ENCODE results near the gene GPC5.
A peak's percentile ranks its signal among the peaks of the same experiment; 100 is the strongest.

GPC5 gene

DNA sequence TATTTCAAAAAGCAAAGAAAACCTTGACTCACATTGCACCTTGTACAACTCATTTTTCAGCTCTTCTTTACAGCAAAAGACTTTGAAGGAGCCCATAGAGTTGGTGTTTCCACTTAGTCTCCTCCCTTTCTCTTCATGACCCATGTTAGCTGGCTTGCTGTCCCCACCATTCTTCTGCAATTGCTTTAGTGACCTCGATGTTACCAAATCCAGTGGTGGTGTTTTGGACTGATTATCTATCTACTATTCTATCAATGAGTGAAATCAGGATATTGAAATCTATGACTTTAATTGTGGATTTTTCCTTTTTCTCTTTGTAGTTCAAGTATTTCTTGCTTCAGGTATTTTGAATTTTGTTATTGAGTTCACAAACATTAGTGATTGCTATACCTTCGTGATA lies 197.3 kb downstream of the GPC5 start:
- DNase-seq = no peak

DNA sequence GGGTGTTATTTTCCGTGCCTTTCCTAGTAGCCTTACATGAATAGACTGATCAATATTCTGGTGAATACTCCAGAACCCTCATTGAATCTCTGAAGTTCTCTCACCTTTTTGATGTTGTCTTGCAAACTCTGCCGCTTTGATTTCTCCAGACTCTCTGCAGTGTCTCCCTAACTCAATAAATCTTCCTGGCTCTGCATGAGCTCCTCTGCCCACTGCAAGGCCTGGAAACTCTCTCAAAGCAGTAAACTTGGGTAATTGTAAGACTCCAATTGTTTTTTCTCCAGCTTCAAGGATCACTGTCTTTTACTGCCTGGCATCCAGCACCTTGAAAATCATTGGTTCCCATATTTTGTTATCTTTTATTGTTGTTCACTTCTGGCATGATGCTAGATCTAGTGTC lies 198.4 kb downstream of the GPC5 start:
- DNase-seq = no peak

DNA sequence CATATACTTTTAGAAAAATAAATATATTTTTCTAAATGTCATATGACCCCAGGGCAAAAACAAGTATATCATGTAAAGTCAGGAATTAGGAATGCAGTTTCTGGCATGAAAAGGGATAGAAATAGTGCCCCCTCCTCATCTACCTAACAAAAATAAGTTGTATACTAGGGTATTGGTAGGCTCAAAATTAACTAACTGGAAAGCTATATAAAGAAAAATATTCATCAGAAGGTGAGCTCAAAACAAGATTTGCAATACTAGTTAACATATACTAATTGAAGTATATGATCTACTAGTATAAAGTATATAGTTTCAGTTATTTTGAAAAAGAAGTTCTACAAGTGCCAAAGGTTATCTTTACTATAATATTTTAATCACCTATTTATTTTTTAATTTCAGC lies 200.2 kb downstream of the GPC5 start:
- DNase-seq = no peak

DNA sequence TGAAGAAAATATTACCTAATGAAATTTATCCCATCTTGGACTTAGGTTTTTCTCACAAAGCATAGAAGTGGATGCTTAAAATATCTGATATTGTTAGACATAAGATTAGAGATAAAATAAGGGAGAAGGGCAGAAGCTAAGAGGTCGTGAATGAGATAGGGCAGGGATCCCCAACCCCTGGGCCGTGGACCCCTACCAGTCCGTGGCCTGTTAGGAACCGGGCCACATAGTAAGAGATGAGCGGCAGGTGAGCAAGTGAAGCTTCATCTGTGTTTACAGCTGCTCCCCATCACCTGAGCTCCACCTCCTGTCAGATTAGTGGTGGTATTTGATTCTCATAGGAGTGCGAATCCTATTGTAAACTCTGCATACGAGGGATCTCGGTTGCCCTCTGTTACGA lies 202.9 kb downstream of the GPC5 start:
- DNase-seq = no peak

DNA sequence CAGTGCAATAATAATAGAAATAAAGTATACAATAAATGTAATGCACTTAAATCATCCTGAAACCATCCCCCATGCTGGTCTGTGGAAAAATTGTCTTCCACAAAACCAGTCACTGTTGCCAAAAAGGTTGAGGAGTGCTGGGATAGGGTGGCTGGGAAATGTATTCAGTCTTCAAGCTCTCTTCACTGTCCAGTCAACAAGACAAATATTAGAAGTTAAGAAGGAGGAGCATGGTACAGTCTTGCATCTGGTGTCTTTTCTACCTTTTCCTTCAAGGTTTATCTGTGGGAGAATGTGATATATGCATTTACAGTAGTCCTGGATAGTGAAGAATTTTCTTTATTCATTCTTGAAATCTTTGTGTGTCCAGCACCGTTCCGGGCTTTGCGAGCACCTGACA lies 203.4 kb downstream of the GPC5 start:
- DNase-seq = no peak

DNA sequence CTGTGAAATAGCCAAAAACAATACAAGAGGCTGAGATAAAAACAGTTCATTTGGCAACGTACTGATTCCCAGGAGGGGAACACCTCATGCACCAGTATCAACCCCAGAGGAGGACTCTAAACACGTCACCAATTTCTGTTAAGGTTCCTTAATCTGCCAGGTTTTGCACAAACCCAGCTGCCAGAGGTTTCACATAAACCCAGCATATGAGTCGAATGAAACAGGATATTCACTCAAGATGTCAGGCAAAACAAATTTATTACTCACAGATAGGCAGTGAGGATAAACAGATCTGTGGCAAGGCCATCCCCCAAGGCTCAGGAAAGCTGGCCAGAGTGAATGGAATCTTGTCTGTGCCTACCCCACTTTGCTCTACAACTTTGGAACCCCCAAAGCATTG lies 210.9 kb downstream of the GPC5 start:
- DNase-seq = no peak

DNA sequence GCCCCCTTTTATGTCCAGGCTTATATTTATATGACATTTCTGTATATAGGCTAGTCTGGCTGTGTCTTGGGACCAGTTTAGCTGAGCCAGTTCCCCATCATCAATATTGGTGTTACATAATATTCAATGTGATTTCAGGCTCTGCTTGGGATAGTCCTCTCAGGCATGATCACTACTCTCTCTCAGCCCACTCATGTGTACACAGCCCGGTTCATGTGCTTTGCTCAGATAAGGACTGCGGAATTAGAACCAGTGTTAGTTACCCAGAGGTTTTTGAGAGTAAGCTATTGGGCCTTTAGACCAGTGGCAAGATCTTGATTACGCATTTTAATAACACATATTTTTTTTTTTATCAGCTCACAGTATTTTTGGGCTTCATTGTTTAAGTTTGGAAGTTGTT lies 219.9 kb downstream of the GPC5 start:
- DNase-seq = no peak

DNA sequence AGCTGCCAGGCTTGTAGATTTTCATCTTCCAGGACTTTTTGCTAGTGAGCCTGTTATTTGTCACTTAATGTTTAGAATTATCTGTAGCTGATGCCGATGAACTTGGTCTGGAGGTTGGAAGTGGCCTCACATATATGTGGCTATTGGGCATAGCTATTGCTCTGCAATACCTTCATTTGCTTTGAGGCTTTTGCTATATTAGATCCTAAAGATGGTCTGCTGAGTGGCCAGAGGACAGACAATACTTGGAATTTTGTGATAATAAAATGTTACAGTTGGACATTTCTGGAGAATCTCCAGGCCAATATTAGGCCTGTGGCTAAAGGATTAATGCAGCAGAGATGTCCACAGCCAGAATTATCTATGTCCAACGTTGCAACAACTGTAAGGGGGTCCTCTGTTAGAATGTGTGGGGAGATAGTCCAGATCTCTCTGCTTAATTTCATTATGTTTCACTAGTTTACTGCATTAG lies 222.3 kb downstream of the GPC5 start:
- DNase-seq = no peak

DNA sequence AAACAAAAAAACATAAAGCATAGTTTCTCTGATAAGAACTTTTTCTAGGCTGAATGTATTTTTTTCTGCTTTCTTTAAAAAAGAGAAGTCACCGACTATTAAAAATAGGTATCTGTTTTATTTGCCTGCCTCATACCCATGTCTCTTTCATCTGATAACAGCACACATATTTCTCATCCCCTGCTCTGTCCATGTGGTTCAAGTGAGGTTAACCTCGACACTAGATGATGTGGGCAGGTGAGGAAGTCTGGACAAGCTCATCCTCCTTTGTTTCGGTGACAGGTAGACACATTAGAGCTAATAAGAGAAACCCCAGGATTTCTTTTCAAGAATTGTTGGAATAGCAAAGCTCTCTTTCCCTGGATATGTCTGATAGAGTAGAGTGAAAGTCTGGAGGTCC lies 222.7 kb downstream of the GPC5 start:
- DNase-seq = no peak

DNA sequence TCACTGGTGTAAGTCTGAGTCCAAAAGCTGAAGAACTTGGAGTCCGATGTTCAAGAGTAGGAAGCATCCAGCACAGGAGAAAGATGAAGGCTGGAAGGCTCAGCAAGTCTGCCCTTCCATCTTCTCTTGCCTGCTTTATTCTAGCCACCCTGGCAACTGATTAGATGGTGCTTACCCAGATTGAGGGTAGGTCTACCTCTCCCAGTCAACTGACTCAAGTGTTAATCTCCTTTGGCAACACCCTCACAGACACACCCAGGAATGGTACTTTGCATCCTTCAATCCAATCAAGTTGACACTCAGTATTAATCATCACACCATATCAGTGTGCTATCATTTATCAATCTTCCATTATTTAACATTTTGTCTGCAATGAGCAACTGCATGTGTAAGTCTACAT lies 223.5 kb downstream of the GPC5 start:
- DNase-seq = no peak

DNA sequence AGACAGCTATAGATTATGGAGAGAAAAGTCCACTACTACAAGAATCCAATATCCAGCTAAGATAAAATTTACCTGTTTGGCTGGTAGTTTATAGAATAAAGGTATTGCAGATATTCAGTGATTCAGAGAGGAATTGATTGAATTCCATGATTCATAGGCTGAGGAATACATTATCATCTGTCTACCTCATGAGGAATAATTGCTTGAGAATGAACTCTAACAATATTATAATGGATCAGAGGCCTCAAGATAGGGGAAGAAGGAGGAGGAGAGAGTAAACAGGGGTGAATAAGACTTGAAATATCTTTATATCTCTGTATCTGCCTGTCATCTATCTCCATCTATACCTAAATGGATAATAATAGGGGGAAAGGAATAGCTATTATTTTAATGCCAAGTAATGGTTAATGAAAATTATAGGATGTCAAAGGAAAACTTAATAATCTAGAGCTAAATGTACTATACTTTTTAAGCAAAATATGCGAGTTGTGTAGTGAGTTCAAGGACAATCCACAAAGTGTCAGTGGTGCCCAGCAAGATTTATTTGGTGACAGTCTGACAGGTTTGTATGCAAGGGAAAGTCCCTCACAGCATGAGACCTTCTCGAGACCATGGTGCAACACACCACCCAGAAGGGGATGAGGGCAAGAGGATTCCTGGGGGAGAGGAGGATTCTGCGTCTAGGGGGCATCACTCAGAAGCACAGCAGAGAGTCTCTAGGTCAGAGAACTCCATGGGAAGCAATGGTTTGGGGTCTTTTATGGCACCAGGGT lies 224.5 kb downstream of the GPC5 start:
- no peak for DNase-seq

DNA sequence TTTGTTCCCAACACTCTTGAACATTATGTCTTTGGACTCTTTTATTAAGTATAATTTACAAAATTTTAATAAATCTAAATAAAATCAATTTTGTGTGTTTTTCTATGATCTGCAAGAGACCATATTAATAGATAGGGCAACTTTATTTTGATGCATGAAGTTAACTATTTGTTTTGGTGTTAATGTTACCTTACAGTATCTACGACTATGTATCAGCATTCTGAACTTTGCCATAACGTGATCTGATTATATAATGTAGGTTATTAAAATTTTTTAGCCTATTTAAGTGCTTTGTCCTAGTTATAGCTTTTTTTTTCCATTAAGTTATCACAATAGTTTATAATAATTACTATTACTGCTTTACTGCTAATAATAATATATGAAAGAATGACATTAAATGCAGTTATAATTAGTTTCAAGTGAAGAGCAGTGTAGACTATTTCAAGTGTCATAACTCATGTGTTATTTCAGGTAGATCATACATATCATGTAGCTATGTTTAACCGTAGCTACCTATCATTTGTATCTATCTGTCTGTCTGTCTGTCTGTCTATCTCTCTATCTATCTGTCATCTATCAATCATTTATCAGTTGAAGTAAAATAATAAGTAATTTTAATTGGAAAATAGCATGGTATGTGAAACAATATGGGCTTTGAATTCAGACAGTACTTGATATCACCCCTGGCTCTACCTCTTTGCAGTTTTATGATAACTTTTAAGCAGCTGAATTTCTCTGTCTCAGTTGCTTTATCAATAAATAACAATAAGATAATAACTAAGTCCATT lies 229.7 kb downstream of the GPC5 start:
- DNase-seq = no peak

DNA sequence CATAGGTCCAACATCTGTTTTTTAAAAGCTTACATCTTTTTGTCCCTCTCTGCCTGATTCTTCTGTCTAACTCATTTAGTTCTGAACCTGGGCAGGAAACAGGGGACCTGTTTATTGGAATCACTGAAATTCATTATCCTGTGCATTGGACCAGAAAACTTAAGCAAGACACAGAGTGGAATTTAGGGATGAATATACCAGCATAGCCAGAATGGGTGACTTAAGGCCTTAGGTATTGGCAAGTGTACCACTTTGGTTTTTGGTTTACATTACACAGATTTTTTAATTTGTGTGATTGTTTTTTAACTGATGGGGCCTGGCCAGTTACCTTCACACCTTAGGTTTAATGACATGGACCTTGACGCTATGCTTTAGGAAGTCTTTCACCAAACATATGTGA lies 232.5 kb downstream of the GPC5 start:
- DNase-seq = peak; percentile 13

DNA sequence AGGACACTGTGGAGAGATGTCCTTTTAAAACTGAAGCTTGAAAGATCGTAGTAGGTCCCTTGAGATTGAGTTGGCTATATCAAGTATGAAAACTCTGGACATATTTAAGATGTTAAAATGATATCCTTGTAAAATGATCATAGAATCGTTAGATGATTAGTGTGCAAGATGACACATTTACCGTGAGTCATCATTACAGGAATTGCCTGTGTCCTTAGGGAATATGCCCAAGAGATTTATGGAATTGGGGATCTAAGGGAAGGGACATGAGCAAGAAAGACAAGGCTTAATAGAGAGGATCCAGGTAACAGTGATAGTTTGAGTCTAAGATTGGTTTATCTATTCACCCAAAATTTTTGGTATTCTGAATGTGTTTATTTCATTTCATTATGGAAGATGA lies 233.7 kb downstream of the GPC5 start:
- peak; percentile 73 for DNase-seq

DNA sequence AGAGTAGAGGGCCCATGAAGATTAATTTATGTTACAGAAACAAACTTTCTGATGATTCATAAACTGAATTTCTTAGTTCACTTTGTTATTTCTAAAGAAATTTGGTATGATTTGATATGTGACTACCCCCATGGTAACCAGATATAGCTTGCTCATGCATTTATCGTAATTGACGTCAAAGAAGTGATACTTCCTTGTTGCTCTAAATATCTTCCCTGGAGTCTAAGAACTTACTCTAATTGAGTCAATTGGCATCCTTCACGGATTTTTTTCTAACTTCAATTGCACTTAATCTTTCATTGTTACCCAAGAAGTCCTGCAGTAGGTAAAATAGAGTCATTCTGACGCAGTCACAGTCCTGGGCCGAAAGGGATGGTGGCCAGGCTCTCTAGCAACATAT lies 240.9 kb downstream of the GPC5 start:
- no peak for DNase-seq

DNA sequence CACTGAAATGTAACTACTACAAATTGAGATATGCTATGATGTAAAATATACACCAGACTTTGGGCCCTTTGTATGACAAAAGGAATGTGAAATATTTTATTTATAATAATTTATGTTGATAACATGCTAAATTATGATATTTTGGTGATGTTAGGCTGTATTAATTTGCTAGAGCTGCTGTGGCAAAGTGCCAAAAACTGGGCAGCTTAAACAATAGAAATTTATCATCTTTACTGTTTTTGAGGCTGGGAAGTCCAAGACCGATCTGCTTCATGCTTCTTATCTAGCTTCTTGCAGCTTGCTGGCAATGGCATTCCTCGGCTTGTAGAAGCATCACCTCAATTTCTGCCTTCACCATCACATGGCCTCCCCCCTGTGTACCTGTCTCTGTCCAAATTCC lies 245.0 kb downstream of the GPC5 start:
- DNase-seq = no peak

DNA sequence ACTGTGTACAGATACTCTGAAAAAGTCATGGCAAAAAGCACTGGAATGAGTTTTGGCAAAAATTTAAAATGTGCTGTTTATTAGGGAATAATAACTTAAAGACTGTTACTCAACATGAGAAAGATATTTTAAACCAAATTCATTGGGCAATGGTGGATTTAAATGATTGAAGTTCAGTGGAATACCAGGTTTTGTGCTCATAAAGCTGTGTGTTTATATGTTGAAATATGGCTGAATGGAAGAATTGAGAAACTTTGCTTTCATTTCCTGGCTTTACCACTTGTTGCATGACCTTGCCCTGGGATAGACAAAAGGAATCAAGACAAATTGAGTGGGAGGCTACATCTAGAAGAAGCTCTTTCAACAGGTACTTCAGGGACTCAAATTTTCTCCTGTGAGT lies 246.4 kb downstream of the GPC5 start:
- no peak for DNase-seq

DNA sequence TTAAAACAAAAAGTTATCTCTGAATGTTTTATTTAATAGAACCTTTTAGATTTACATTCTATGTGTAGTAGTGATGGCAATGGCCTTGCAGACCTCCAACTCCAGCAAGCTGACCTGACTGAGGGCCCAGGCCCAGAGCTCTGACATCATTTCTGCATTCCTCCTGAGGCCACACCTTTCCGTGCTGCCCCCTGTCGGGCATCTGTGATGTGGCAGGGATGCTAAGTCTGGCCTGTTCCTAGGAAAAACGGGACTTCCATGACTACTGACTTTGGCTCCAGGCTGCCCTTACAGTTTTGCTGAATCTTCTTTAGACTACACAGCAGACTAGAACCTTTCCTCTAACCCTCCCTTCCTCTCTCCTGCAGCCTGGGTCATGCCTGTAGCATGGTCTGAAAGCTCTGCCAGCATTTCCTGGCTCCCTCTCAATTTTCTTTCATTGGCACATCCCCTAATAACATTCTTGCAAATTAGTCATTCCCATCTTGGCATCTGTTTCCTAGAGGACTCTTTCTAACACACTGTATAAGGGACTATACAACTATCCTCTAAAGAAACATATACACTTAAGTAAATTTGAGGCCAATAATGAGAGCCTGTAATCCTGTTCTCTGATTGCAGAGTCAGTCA lies 249.1 kb downstream of the GPC5 start:
- peak; percentile 69 for DNase-seq

DNA sequence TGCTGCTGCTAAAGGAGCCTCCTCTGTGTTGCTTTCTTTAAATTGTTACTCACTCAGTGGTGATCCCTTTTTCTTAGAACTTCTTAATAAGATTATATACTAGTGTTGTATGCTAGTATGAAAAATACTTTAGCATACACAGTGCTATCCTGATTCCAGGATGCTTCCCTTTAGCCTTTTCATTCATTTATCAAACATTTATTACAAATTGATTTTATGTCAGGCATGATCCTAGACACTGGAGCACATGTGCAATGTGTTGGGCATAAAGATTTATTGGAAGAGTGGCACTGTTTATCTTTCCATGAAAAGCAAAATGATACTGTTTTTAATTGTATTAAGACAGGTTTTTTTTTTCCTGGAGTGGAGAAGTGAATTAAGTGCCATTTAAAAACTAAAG lies 249.6 kb downstream of the GPC5 start:
- DNase-seq = no peak

DNA sequence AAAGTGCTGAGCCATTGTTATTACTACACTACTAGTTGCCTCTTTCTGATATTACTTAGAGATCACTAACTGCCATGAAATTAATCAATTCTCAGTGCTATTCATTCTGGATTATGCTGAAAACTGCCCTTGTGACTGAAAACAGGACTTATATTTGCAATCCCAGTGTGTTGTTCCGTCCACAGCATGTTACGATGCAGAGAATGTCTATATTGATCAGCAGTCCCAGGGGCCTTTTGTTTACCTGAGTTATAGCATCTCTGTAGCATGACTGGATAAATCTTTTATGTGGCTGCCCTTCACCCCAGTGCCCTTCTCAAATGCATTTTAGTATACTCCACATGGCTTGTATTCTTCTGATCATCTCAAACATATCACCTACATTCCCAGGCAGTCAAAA lies 251.0 kb downstream of the GPC5 start:
- DNase-seq = no peak

DNA sequence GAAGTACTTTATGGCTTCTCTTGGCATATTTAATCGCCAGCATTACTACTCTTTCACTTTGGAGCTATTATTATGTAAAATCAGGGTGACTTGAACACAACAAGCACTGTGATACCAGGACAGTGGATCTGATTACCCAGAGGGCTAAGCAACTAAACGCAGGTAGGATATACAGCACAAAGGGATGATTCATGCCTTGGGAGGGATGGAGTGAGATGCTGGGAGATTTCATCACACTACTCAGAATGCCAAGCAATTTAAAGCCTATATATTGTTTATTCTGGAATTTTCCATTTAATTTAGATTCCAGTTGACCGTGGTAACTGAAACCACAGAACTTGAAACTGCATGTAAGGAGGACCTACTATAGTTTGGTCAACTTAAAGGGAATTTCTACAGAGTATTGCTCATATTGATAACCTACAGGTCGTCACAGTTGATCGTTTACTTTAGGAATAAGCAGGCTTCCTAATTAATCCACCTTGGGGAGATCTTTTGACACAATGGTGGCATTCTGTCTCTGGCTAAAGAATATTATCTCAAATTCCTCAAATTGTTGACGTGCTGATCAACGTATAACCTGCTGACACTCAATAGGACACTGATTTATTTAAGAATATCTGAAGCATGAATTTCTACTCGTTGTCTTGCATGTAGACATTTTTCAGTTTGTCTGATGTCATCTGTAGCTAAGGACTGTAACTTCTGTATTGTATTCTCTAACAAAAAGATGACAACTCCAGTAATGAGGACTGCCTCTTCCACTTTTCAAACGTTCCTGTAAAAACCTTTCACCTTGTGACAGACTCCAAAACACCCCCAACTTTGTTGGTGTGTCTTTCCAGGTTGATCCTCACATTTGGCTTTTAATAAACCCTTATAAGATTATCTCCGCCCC lies 254.2 kb downstream of the GPC5 start:
- peak; percentile 54 for DNase-seq

DNA sequence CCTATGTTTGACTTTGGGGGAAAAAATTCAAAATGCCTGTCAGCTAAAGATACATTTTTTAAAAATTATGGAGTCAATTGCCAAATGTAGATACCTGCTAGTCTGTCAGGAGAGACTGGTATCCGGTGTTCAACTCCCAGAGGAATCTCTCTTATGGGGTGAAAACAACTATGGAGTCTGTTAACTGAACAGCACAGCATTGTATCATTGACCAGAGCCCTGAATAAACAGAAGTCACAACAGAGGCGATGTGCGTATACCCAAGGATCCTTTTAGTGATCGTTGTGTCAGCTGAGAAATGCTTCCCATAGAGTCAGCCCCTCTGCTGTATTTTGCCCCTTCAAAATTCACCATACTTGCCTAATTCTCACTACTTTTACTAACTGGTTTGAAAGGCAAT lies 257.3 kb downstream of the GPC5 start:
- DNase-seq = no peak

DNA sequence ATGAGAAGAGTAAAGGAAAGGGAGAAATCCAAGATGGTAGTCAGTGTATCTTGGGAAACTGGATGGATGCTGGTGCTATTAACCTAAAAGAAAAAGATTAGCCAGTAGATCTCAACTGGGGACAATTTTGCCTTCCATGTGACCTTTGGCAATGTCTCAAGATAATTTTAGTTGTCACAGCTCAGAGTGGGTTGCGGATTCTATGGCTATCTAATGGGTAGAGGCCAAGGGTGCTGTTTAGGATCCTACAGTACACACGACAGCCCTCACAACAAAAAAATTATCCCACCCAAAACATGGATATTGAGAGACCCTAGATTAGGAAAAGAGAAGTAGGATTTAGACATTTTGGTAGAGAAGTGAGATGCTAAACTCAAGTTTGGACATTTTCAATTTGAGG lies 258.9 kb downstream of the GPC5 start:
- DNase-seq = no peak
